Measurements from ENCODE around the gene PAQR8.
"Not testable (repeated sequence)": the region's sequence is repeated elsewhere in the genome, so short reads cannot be mapped to it uniquely, and the experiment has no call there.

Gene PAQR8

DNA sequence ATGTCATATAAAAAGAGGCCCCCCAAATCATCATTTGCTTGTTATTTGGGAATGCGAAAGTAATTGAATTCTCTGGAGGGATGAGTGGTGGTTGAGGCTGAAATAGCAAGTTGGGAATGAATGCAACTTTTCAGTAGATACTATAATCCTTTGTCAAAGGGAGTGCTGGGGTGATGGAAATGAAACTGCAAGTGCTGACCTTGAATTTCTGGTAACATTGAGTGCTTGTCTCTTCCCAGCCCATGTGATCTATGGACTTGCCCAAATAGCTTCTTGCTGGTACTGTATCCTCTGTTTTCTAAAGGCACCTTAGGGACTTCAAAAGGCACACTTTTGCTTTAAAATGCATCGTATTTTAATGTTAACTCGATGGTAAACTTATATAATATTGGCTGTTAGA is 14.8 kb downstream of the PAQR8 start:
- no peak for DNase-seq (ENCODE audit: low read depth)

DNA sequence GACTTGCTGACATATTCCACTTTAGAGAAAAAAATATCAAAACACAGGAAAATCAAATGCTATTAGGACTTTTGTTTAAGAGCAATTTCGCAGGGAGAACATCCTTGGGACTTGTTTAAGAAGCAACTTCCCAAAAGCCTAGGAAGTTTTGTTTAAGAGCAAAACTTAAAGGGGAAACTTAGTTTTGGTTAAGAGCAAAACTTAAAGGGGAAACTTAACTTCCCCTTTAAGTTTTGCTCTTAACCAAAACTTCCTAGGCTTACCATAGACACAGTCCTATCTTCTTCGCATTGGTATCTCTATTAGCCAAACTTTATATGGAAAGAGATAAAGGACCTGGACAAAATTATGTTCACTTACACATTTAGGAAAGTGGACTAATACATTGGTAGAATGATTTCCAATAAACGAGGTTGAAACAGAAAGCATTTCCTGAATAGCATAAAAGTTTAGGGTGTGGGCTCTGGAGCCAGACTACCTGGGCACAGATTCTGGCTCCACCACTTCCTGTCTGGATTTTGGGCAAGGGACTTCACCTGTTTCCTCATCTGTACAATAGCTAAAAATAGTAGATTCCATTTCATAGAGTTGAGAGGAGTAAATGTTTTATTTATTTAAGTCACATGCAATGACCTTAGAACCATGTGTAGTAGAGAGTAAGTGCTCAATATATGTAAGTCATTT is 15.7 kb downstream of the PAQR8 start:
- DNase-seq (ENCODE audit: low read depth), result no peak

DNA sequence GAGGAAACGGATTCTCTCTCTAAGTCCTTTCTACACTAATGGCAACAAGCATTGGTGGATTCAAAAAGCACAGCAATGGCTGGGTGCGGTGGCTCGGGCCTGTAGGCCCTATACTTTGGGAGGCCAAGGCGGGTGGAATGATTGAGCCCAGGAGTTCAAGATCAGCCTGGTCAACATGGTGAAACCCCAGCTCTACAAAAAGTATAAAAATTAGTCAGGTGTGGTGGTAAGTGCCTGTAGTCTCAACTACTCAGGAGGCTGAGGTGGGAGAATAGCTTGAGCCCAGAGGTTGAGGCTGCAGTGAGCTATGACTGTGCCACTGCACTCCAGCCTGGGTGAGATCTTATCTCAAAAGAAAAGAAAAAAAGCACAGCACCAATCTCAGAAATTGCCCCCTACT is 19.3 kb downstream of the PAQR8 start:
- DNase-seq (ENCODE audit: low read depth), result no peak

DNA sequence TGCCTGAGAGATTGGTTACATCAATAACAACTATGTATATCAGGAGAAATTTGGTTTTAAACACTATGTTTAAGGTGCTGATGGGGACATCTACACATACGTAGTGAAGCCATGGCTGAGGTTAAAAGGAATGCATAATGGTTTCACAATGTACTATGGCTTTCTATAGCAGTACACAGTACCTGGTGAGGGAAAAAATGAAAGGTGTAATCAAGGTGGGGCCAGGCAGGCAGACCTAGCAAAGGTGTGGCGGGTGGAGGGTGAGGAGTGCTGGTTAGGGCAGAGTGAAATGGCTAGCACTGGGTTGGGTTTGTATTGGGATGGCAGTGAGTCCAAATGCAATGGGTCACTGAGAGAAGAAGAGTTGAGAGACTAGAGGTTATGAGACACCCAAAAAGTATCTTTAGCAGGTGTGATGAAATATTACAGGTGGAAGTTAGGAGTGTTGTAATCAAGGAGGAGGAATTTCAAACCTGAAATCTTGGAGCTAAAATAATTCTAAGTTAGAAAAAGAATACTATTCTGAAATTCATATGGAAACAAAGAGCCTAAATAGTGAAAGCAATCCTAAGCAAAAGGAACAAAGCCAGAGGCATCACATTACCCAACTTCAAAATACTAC is 22.3 kb downstream of the PAQR8 start:
- no peak for DNase-seq (ENCODE audit: low read depth)

DNA sequence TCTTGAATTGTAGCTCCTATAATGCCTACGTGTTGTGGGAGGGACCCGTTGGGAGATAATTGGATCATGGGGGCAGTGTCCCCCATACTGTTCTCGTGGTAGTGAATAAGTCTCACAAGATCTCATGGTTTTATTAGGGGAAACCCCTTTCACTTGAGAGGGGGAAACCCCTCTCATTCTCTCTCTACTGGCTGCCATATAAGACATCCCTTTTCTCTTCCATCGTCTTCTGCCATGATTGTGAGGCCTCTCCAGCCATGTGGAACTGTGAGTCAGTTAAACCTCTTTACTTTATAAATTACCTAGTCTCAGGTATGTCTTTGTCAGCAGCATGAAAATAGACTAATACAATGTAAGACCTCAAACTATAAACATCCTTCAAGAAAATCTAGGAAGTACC is 23.1 kb downstream of the PAQR8 start:
- no peak for DNase-seq (ENCODE audit: low read depth)

DNA sequence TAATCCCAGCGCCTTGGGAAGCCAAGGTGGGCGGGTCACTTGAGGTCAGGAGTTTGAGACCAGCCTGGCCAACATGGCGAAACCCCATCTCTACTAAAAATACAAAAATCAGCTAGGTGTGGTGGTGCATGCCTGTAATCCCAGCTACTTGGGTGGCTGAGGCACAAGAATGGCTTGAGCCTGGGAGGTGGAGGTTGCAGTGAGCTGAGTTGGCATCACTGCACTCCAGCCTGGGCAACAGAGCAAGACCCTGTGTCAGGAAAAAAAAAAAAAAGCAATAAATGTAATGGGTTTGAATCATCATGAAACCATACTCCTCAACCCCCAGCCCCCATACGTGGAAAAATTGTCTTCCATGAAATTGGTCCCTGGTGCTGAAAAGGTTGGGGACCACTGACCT is 26.2 kb downstream of the PAQR8 start:
- not testable (repeated sequence) for DNase-seq (ENCODE audit: low read depth)

DNA sequence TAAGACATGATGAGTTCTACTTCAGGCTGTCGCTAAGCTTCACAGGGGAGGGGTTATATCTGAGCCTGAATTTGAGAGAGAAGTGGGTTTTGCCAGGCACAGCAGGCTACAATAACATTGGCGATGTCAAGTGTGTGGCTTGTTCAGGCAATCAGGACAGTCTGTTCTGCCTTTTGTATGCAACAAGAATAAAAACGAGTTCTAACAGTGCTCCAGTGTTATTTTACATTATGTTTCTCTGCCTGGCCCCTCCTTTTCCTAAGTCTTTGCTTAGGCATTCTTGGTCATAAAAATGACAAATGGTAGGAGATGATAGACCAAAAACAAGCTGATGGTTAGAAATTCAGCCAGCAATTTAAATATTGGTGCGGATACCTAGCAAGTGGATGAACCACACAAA is 26.8 kb downstream of the PAQR8 start:
- no peak for DNase-seq (ENCODE audit: low read depth)

DNA sequence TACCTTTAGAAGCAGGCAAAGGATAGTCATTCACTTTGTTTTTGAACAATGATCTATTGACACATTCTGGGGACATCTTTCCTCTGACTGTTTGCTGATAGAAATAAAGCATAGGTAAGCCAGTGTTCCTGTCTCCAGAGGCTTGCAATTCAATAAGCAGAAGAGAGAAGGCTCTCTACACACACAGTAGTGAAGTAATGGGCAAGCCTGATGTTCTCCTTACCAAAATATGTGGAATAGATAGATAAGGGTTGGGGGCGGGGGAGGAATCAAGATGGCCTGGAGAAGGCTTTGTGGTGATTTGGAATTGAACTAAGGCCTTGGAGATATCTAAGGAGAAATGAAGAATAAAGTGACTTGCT is 27.3 kb downstream of the PAQR8 start:
- no peak for DNase-seq (ENCODE audit: low read depth)

DNA sequence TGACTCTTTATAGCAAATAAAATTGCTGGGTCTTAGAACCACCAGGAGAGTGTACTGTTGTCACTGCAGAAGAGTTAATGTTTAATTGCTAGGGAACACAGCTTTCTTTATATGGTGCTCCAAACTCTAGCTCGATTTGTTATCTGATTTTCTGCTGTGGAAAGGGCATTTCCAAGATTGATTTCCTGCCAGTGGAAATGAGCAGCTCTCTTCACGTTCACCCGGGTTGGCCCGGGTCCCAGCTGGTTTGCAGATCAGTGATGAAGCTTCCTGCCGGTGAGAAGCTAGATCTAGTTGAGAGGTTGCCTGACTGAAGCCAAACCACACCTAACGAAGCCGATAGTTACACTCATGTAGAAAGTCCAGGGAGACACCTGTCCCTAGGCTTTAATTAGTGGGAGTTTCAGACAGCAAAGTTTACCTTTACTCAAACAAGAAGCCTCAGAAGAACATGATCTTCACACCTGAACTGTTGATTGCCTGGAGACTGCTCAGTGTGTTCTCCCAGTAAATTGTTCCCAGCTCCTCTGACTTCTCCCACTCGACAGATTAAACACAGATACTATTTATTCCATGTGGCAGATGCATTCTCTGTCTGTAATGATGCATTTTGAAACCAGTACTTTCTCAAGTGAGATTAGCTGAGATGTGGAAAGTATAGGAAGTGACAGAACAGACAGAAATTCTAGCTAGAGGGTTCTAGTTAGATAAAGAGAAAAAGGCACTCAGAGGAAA is 27.8 kb downstream of the PAQR8 start:
- DNase-seq (ENCODE audit: low read depth), result peak; percentile 69

DNA sequence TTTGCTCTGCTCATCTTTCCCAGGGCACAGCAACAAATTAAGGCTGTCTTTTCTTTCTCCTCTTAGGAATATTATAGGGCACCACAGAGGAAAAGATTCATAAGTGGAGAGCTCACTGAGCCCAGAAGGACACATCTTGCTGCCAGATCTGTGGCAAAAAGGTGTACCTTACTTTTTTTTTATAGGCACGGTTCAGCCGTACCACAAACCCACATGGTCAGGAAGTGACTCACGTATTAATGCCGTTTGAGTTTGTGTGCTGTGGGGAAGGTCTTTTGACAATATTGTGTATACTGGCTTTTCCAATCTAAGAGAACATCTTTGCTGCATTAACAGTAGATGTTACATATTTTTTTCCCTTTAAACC is 28.4 kb downstream of the PAQR8 start:
- peak; percentile 65 for DNase-seq (ENCODE audit: low read depth)

DNA sequence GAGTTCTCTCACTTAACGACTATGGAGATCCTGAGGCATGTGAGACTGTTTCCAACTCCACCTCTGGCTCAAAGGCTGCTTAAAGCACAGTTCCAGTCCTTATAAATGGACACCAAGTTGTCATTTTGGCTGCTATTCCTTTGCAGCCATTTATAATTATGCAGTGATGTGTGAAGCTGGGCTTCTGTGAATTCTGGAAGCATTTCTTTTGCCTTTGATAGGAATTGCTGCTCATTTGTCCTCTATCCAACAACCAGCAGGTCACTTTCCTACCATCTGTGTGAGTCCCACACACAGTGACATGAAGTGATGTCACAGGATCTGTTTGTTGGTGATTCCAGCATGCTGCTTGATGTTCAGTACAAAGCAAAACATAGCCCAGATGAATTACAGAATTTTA is 29.6 kb downstream of the PAQR8 start:
- no peak for DNase-seq (ENCODE audit: low read depth)

DNA sequence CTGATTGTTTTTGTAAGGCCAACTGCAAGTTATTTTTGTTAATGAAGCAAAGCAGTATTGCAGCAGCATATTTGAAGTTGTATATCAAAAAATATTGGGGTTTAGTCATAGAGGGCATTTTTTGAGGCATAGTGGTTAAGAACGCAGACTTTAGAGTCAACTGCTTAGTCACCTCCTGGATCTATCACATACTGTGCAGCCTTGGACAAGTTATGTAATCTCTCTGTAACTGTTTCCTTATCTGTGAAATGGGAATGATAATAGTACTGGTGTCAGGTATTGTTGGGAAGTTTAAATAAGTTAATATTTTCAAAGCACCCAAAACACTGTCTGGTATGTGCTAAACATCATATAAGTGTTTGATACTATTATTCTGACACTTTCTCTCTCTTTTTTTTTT is 31.0 kb downstream of the PAQR8 start:
- peak; percentile 81 for DNase-seq (ENCODE audit: low read depth)

DNA sequence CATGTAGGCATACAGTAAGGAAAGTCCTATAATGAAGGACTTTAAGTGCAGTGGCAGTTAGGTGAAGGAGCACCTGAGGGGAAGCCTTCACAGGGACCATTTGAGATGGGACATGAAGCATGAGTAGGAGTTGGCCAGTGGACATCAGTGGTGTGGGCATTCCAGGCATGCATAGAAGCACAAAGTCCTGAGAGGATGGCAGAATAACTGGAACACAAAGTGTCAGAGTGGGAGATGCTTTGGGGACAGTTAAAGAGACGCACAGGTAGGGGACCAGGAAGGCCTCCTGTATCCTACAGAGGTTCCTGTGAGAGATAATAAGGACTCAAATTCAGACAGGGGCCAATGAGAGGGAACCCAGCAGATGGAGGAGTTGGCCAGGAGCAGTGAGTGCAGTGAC is 31.8 kb downstream of the PAQR8 start:
- no peak for DNase-seq (ENCODE audit: low read depth)

DNA sequence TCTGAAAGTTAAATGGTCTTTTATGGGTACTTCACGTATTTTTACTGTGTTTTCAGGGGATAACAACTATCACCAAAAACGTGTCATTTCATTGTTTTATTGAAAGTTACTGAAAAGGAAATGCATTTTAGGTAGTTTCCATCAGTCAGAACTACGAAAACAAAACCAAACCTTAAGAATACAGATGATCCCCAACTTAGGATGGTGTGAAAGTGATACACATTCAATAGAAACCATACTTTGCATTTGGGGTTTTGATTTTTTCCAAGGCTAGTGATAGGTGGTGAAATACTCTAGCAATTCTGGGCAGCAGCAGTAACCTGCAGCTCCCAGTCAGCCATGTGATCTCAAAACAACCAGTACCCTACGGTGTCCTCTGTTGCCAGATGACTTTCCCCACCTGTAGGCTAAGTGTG is 32.3 kb downstream of the PAQR8 start:
- DNase-seq (ENCODE audit: low read depth), result no peak

DNA sequence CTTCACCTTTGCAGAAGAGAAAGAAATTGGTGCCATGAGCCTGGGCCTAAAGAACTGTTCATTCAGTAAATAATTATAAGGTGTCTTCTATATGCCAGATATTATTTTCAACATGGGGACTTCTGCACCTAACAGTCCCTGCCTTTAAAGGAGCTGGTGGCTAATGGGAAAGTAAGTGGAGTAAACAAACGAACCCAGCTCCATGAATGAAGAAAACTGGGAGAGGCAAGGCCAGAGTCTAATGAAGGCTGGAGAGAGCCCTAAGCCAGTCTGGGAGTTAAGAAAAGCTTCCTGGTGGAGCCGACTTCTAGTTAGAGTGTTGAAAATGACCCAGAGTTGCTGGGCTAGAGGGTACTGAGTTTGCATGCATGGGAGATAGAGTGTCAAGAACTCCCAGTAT is 34.0 kb downstream of the PAQR8 start:
- DNase-seq (ENCODE audit: low read depth), result no peak

DNA sequence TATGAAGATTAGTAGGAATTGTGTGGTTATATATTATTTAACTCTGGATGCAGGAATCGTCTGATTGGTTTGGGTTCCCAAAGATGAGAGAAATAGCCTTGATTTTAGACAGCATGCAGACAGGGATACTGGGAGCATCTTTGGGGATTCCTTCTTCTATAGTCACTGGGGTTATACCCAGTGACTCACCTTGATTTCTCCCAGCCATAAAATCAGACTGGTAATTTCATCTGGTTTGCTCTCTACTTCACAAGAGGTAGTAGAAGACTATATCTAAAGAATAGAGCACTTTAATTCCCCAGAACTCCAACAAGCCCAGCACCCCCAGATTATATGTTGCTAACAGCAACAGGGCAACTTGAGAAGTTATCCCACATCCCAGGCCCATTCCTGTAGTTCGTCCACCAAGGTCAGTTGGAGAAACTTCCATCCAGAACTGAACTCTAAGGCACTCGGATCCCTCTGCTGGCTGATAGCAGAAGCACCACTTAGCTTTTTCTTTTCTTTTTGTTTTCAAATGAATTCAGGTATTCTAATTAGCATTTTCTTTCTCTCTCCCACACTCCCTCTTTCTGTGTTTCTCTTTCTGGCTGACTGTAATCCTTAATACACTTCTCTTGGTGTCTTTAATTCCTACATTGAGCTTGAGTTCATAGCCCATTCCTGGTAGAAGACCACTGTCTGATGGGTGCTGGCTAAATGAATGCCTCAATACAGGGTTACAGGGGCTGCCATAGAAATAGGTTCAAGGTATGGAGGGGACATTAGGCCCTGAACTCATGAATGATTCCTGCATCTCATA is 37.8 kb downstream of the PAQR8 start:
- peak; percentile 70 for DNase-seq (ENCODE audit: low read depth)

DNA sequence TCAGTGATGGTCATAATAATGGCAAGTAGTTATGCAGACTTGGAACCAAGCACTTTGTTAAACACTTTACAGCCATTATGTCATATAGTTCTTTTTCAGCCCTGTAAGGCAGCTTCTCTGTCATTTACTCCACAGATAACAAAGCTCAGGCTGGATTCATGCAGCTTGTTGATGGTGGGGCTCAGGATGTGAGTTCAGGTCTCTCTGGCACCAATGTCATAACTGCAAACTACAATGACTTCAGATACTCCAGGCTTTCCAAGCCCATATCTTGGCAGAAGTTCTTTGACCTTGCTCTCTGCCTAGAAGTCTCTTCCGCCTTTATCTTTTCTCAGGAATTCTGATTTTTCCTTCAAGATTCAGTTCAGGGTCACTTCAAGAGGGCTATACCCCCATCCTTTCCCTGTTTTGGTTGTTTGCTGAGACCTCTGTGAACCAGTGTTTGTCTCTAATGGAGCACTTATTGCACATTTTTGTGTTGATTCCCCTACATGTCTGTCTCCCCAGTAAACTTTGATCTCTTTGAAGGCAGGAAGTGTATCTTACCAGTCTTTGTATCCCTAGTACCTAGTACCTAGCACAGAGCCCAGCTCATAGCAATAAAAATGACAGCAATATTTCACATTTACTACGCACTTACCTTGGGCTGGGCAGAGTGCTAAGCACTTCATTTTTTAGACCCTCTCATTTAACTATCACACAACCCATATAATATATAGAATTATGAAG is 38.5 kb downstream of the PAQR8 start:
- no peak for DNase-seq (ENCODE audit: low read depth)

DNA sequence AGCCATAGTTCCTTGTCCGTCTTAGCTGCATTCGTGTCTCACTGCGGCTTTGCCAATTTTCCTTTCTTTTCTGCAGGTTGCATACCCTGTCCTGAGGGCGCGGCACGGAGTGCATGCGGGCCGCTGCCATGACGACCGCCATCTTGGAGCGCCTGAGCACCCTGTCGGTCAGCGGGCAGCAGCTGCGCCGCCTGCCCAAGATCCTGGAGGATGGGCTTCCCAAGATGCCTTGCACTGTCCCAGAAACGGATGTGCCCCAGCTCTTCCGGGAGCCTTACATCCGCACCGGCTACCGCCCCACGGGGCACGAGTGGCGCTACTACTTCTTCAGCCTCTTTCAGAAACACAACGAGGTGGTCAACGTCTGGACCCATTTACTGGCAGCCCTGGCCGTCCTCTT is 41.1 kb downstream of the PAQR8 start:
- no peak for DNase-seq (ENCODE audit: low read depth)

DNA sequence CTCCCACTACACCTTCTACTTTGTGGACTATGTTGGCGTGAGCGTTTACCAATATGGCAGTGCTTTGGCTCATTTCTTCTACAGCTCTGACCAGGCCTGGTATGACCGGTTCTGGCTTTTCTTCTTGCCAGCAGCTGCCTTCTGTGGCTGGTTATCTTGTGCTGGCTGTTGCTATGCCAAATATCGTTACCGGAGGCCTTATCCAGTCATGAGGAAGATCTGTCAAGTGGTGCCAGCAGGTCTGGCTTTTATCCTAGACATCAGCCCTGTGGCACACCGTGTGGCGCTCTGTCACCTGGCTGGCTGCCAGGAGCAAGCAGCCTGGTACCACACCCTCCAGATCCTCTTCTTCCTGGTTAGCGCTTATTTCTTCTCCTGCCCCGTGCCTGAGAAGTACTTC is 41.7 kb downstream of the PAQR8 start:
- DNase-seq (ENCODE audit: low read depth), result no peak

DNA sequence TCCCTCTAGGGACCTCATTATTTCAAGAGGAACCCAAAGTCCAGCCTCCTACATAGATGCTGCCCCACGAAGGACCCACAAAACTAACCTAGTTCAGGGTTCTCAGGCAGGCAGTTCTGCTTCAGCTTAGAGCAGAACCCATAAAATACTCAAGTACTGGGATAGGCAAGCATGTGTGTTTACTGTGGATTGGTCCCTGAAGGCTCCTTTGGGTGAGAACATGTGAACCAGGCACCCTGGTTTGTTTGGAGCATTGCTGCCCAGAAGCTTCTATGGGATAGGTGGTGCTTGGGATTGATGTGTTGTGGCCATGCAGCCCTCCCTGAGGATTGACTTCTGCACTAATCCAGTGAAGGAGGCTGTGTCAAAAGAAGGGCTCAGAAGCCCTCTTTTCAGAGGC is 43.3 kb downstream of the PAQR8 start:
- no peak for DNase-seq (ENCODE audit: low read depth)

DNA sequence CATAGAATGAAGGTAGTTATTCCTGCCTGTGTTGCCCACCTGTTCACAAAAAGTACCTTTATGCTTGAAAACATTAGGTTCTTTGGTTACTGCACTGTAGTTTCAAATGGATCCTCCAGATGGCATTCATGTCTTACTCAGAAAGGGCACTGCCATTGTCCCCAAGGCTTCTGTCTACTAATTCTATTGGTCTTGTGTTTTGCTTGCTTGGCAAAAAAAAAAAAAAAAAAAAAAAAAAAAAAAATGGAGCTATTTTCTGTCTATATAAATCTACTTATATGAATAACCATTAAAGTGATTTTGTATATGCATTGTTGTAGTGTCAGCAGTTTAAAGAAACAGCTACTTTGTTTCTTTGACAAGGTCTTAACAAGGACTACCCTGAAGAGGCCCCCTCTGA is 45.5 kb downstream of the PAQR8 start:
- DNase-seq (ENCODE audit: low read depth), result peak; percentile 75

DNA sequence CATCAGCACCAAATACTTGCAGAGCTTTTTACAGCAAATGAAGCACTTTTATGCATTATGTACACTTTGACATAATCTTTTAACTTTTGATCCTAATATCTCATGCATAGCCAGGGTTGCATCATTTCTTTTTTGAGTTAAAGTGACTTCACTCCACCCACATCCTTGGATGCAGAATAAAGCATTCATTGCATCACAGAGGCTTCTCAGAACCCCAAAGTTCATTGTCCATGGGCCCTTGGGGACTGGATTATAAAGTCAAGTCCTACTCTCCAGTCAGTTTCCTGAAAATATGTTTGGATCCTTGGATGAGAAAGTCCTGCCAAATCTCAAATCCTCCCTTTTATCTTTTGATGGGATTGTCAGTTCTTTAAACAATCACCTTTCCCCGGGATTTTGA is 47.5 kb downstream of the PAQR8 start:
- no peak for DNase-seq (ENCODE audit: low read depth)

Data from EH (cell line).